DOHH2 (cell line): Measurements from ENCODE around the gene CEP131.

Experiments
- H3F3A ChIP-seq: fragments of 200-600 bp; sonication (generic), shearing (Covaris generic); 2 replicates; pipeline ENCODE4 v1.6.0; 2016; ENCODE audit warnings: antibody characterized with exemption, mild to moderate bottlenecking; ENCODE audit not compliant: control insufficient read depth, insufficient read depth
- H3K27ac ChIP-seq: fragments of 200-600 bp; sonication (generic); 2 replicates; pipeline ENCODE4 v1.5.1; 2014; ENCODE audit warnings: low read depth, mild to moderate bottlenecking, low read length, moderate library complexity
- H3K27me3 ChIP-seq: fragments of 200-600 bp; sonication (generic); 2 replicates; pipeline ENCODE4 v1.6.1; 2014; ENCODE audit warnings: mild to moderate bottlenecking, low read length, mixed read lengths; ENCODE audit not compliant: control insufficient read depth
- H3K36me3 ChIP-seq: fragments of 200-600 bp; sonication (generic); 2 replicates; pipeline ENCODE4 v1.6.1; 2014; ENCODE audit warnings: mild to moderate bottlenecking, low read length, moderate library complexity, mixed read lengths; ENCODE audit not compliant: control insufficient read depth
- H3K4me1 ChIP-seq: fragments of 200-600 bp; sonication (generic); 2 replicates; pipeline ENCODE4 v1.6.1; 2014; ENCODE audit warnings: mild to moderate bottlenecking, low read length, mixed read lengths; ENCODE audit not compliant: control insufficient read depth
- H3K4me2 ChIP-seq: fragments of 200-600 bp; sonication (generic); 2 replicates; pipeline ENCODE4 v1.6.0; 2014; ENCODE audit warnings: mild to moderate bottlenecking, low read length, moderate library complexity
- H3K4me3 ChIP-seq: fragments of 200-600 bp; sonication (generic); 2 replicates; pipeline ENCODE4 v1.5.1; 2014; ENCODE audit warnings: mild to moderate bottlenecking, low read length, mixed read lengths
- H3K79me2 ChIP-seq: fragments of 200-600 bp; sonication (generic); 2 replicates; pipeline ENCODE4 v1.6.1; 2014; ENCODE audit warnings: mild to moderate bottlenecking, low read length, mixed read lengths; ENCODE audit not compliant: control insufficient read depth
- H3K9me2 ChIP-seq: fragments of 200-600 bp; sonication (generic); replicated peaks from 2 replicates; pipeline ENCODE4 v1.6.1; 2014; ENCODE audit warnings: mild to moderate bottlenecking, low read length, mixed read lengths; ENCODE audit not compliant: control insufficient read depth
- H3K9me3 ChIP-seq: fragments of 200-600 bp; sonication (generic); 2 replicates; pipeline ENCODE4 v1.6.1; 2014; ENCODE audit warnings: antibody characterized with exemption, low read length, mixed read lengths; ENCODE audit not compliant: control insufficient read depth, insufficient read depth
- H4K20me1 ChIP-seq: fragments of 200-600 bp; sonication (generic); 2 replicates; pipeline ENCODE4 v1.6.0; 2014; ENCODE audit warnings: low read depth, mild to moderate bottlenecking, antibody characterized with exemption, low read length, moderate library complexity; ENCODE audit not compliant: control insufficient read depth, insufficient read depth
- EZH2phosphoT487 ChIP-seq: fragments of 200-600 bp; sonication (generic); IDR thresholded peaks from 2 replicates; pipeline ENCODE4 v1.6.1; 2017; ENCODE audit warnings: borderline replicate concordance, mild to moderate bottlenecking, antibody characterized with exemption, low read length, moderate library complexity, mixed read lengths
- TF ChIP-seq, protein P1 (sequence below): fragments of 200-600 bp; sonication (generic); IDR thresholded peaks from one replicate; pipeline ENCODE4 v1.5.1; 2014; ENCODE audit warnings: antibody characterized with exemption, mild to moderate bottlenecking, low read depth, low read length; ENCODE audit not compliant: poor library complexity, severe bottlenecking

The CEP131 gene

DNA sequence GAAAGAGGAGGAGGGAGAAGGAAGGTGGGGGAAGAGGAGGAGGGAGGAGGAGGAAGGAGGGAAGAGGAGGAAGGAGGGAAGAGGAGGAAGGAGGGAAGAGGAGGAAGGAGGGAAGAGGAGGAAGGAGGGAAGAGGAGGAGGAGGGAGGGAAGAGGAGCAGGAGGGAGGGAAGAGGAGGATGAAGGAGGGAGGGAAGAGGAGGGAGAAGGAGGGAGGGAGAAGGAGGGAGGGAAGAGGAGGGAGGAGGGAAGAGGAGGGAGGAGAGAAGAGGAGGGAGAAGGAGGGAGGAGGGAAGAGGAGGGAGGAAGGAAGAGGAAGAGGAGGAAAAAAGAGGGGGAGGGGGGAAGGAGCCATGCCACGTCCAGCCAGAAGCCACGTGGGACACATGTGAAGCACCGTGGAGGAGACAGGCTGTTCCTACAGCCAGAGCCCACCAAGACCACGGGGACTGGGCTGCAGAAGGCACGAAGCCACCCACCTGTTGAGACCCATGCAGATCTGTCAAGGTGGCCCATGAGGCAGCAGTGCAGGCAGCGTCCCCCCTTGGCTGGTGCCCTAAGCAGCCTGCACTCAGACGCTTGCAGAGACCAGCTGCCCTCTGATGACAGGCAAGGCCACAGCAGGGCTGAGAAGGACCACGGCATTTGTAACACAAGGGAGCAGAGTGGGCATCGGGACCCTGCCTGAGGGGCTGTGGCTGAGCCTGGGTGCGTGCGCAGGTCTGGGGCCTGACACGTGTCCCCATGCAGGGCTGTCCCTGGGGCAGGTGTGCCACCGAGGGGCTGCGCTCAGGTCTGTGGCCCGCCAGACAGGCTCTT, 26.7 kb upstream of the CEP131 start:
- Histone ChIP-seq H3K36me3 (peaks cover 37% of the 10 kb centered on the region), H3K4me2 (peak overlapping the region; percentile 81; the same call in 1 of the 2 replicates), H3K4me1 (peaks cover 54% of the 10 kb centered on the region), H4K20me1 (0 out of 2 replicates have a peak, but pooled peaks cover 4% of the 10 kb centered on the region), H3K9me2 (no peaks in the 10 kb centered on the region), H3K79me2 (peaks cover 3% of the 10 kb centered on the region; the same call in 1 of the 2 replicates), H3F3A (peaks cover 10% of the 10 kb centered on the region), H3K4me3 (no peak overlapping the region), H3K27me3 (no peaks in the 10 kb centered on the region), H3K9me3 (peaks cover 6% of the 10 kb centered on the region), H3K27ac (no peak overlapping the region)
- TF ChIP-seq, protein P1, sequence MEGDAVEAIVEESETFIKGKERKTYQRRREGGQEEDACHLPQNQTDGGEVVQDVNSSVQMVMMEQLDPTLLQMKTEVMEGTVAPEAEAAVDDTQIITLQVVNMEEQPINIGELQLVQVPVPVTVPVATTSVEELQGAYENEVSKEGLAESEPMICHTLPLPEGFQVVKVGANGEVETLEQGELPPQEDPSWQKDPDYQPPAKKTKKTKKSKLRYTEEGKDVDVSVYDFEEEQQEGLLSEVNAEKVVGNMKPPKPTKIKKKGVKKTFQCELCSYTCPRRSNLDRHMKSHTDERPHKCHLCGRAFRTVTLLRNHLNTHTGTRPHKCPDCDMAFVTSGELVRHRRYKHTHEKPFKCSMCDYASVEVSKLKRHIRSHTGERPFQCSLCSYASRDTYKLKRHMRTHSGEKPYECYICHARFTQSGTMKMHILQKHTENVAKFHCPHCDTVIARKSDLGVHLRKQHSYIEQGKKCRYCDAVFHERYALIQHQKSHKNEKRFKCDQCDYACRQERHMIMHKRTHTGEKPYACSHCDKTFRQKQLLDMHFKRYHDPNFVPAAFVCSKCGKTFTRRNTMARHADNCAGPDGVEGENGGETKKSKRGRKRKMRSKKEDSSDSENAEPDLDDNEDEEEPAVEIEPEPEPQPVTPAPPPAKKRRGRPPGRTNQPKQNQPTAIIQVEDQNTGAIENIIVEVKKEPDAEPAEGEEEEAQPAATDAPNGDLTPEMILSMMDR: no peak
- no peak for TF ChIP-seq EZH2phosphoT487

DNA sequence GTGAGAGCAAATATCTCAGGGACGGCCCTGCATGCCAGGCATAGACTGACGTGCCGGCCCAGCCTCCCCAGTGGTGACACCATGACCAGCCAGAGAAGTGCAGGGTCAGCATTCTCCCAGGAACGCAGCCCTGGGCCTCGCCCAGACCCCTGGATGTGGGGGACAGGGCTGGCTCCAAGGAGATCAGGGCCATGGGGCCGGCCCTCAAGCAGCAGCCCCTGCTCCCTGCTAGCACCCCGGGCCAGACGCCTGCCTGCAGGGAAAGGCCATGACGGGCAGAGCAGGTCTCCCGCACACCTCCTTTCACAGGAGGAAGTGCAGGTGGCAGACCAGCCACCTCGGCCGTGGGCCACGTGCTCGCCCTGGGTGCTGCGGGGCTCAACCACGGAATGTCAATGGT, 25.9 kb upstream of the CEP131 start:
- Histone ChIP-seq H4K20me1 (0 out of 2 replicates have a peak, but pooled peaks cover 2% of the 10 kb centered on the region), H3K4me2 (no peak overlapping the region), H3K79me2 (peaks cover 3% of the 10 kb centered on the region; the same call in 1 of the 2 replicates), H3K9me2 (no peaks in the 10 kb centered on the region), H3F3A (peaks cover 12% of the 10 kb centered on the region), H3K27ac (no peak overlapping the region), H3K27me3 (no peaks in the 10 kb centered on the region), H3K36me3 (peaks cover 37% of the 10 kb centered on the region), H3K9me3 (peaks cover 6% of the 10 kb centered on the region), H3K4me1 (peaks cover 58% of the 10 kb centered on the region), H3K4me3 (no peak overlapping the region)
- no peak for TF ChIP-seq EZH2phosphoT487
- TF ChIP-seq, protein P1: no peak

DNA sequence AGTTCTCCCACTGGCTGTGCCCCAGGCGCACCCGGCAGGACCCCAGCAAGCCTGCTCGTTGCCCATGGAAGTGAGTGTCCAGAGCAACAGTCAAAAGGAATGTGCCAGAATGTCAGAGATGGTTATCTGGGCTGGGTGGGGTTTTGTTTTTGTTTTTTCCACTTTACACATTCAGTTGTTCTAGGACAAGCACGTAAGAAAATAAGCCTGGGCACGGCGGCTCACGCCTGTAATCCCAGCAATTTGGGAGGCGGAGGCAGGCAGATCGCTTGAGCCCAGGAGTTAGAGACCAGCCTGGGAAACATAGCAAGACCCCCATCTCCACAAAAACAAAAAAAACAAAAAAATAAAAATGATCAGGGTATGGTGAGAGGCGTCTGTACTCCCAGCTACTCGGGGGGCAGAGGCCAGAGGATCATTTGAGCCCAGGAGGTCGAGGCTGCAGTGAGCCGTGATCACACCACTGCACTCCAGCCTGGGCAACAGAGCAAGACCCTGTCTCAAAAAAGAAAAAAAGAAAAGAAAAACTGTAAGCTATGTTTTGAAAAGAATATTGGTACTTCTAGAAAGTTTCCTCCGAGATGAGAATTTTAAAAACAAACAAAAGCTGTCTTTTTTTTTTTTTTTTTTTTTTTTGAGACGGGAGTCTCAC, 24.7 kb upstream of the CEP131 start:
- H3K9me3 ChIP-seq: peaks cover 6% of the 10 kb centered on the region
- H3K36me3 ChIP-seq: peaks cover 38% of the 10 kb centered on the region
- H3K9me2 ChIP-seq: no peaks in the 10 kb centered on the region
- no peak overlapping the region for H3K4me3 ChIP-seq
- no peaks in the 10 kb centered on the region for H3K27me3 ChIP-seq
- H3K4me2 ChIP-seq: no peak overlapping the region
- no peak overlapping the region for H3K27ac ChIP-seq
- TF ChIP-seq, protein P1: no peak
- TF ChIP-seq EZH2phosphoT487: no peak
- peaks cover 49% of the 10 kb centered on the region for H3K4me1 ChIP-seq
- no peaks in the 10 kb centered on the region for H3K79me2 ChIP-seq
- H3F3A ChIP-seq: peaks cover 14% of the 10 kb centered on the region
- H4K20me1 ChIP-seq: no peaks in the 10 kb centered on the region
